ENCODE measurements around the gene CTIF. TPM values are rescaled to one million over a fixed set of nuclear protein-coding genes. Genes with fewer than 3 reads are reported as not detected.

The CTIF gene
- total and polyA plus RNA-seq, 4 donors: 10.6 to 26.7 (median 12.3) TPM

- no peak for TF ChIP-seq MAX (IDR thresholded peaks at IDR 0.05)
- peak; percentile 78 to 86 for TF ChIP-seq HNF4A (conservative IDR thresholded peaks at IDR 0.05)
- TF ChIP-seq HNF4G (IDR thresholded peaks at IDR 0.05): no peak
- peak; percentile 43 for TF ChIP-seq FOXA1 (IDR thresholded peaks at IDR 0.05)
- peak; percentile 46 for TF ChIP-seq ZBTB33 (IDR thresholded peaks at IDR 0.05)
- TF ChIP-seq YY1 (IDR thresholded peaks at IDR 0.05): peak; percentile 59
- TF ChIP-seq FOXA2 (IDR thresholded peaks at IDR 0.05): peak; percentile 22
Observed at GRCh38 chr18:48801728-48802542, 263.1 kb downstream of the CTIF start (continued).

GRCh38 chr18:48802543-48803290 is 263.9 kb downstream of the CTIF start:
- TF ChIP-seq HNF4A (conservative IDR thresholded peaks at IDR 0.05) (no peak), SP1 (IDR thresholded peaks at IDR 0.05) (no peak), ZBTB33 (IDR thresholded peaks at IDR 0.05) (no peak), GABPA (IDR thresholded peaks at IDR 0.05 in 1 of 2, conservative IDR thresholded peaks at IDR 0.05 in 1 of 2) (no peak), ATF3 (IDR thresholded peaks at IDR 0.05) (no peak), TAF1 (conservative IDR thresholded peaks at IDR 0.05) (no peak), NR2F2 (IDR thresholded peaks at IDR 0.05) (no peak)
- no peak overlapping the region for H3K9ac ChIP-seq (ENCODE audit: low read depth in 1 of 2, low read length in 2 of 2)
- H3K4me1 ChIP-seq (ENCODE audit: control insufficient read depth in 4 of 4, insufficient read depth in 4 of 4, low read length in 3 of 4): peaks cover 6 to 16% (median 12%) of the 10 kb centered on the region in 4 donors
- no peak overlapping the region for H3K4me3 ChIP-seq (ENCODE audit: low read depth in 1 of 3, low read length in 3 of 3)
- no peaks in the 10 kb centered on the region for H3K27me3 ChIP-seq (ENCODE audit: control insufficient read depth in 4 of 4, insufficient read depth in 4 of 4, low read length in 3 of 4)
- peak overlapping the region; percentile 60 to 79 for H3K27ac ChIP-seq (ENCODE audit: low read depth in 1 of 2, low read length in 2 of 2)
- 94% methylated on average over 11 of the region's 11 CpGs for WGBS
- H3K36me3 ChIP-seq (ENCODE audit: control insufficient read depth in 4 of 4, insufficient read depth in 3 of 4, low read depth in 1 of 4, low read length in 3 of 4): peaks cover 0 to 16% (median 2%) of the 10 kb centered on the region in 4 donors
- no peaks in the 10 kb centered on the region for H3K9me3 ChIP-seq (ENCODE audit: control insufficient read depth in 4 of 4, low read length in 3 of 4)
- no peak for DNase-seq (ENCODE audit: low spot score)

- no peak for DNase-seq (ENCODE audit: low spot score)
- H3K27ac ChIP-seq (ENCODE audit: low read depth in 1 of 2, low read length in 2 of 2): no peak overlapping the region
Observed at GRCh38 chr18:48803518-48803917, 264.7 kb downstream of the CTIF start.

More at GRCh38 chr18:48803518-48803917, 264.7 kb downstream of the CTIF start:
- Histone ChIP-seq H3K27me3 (ENCODE audit: control insufficient read depth in 4 of 4, insufficient read depth in 4 of 4, low read length in 3 of 4) (no peaks in the 10 kb centered on the region), H3K4me1 (ENCODE audit: control insufficient read depth in 4 of 4, insufficient read depth in 4 of 4, low read length in 3 of 4) (peaks cover 6 to 16% (median 12%) of the 10 kb centered on the region in 4 donors), H3K9ac (ENCODE audit: low read depth in 1 of 2, low read length in 2 of 2) (no peak overlapping the region), H3K36me3 (ENCODE audit: control insufficient read depth in 4 of 4, insufficient read depth in 3 of 4, low read depth in 1 of 4, low read length in 3 of 4) (peaks cover 0 to 12% (median 2%) of the 10 kb centered on the region in 4 donors), H3K9me3 (ENCODE audit: control insufficient read depth in 4 of 4, low read length in 3 of 4) (no peaks in the 10 kb centered on the region), H3K4me3 (ENCODE audit: low read depth in 1 of 3, low read length in 3 of 3) (no peak overlapping the region)
- TF ChIP-seq RXRA (IDR thresholded peaks at IDR 0.05) (no peak), EGR1 (IDR thresholded peaks at IDR 0.05; ENCODE audit: low read depth in 2 of 2) (no peak), GABPA (IDR thresholded peaks at IDR 0.05 in 1 of 2, conservative IDR thresholded peaks at IDR 0.05 in 1 of 2) (no peak), REST (IDR thresholded peaks at IDR 0.05) (no peak), RAD21 (IDR thresholded peaks at IDR 0.05) (no peak)
- 98% methylated on average over 3 of the region's 3 CpGs for WGBS

All from liver (tissue), 9 donors.